OCI-LY7 (cell line): Measurements from ENCODE around the gene LDLRAP1.

Experiments
- EZH2phosphoT487 ChIP-seq: fragments of 200-600 bp; sonication (generic); IDR thresholded peaks from 2 replicates; pipeline ENCODE4 v1.6.1; 2018; ENCODE audit warnings: low read depth, borderline replicate concordance, mild to moderate bottlenecking, mixed run types, antibody characterized with exemption, low read length, moderate library complexity, mixed read lengths
- TF ChIP-seq, protein P1 (sequence below): fragments of 200-600 bp; sonication (generic); conservative IDR thresholded peaks from 2 replicates; pipeline ENCODE4 v1.5.1; 2014; ENCODE audit warnings: mild to moderate bottlenecking, antibody characterized with exemption, low read length, moderate library complexity, mixed read lengths

DNA sequence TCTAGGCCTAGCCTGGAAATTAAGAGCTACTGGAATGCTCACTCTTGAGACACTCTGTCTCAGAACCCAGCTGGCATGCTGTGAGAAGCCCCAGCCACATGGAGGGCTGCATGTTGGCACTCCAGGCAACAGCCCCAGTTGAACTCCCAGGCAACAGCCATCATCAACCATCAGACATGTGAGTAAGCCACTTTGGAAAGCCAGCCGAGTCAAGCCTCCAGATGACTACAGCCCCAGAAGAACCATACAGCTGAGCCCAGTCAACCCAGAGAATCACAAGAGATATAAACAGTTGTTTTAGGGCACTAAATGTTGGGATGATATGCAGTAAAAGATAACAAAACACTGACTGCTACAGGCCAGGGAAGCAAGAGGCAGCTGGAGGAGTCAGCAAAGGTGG, 55.5 kb downstream of the LDLRAP1 start:
- no peak for TF ChIP-seq EZH2phosphoT487
- TF ChIP-seq, protein P1, sequence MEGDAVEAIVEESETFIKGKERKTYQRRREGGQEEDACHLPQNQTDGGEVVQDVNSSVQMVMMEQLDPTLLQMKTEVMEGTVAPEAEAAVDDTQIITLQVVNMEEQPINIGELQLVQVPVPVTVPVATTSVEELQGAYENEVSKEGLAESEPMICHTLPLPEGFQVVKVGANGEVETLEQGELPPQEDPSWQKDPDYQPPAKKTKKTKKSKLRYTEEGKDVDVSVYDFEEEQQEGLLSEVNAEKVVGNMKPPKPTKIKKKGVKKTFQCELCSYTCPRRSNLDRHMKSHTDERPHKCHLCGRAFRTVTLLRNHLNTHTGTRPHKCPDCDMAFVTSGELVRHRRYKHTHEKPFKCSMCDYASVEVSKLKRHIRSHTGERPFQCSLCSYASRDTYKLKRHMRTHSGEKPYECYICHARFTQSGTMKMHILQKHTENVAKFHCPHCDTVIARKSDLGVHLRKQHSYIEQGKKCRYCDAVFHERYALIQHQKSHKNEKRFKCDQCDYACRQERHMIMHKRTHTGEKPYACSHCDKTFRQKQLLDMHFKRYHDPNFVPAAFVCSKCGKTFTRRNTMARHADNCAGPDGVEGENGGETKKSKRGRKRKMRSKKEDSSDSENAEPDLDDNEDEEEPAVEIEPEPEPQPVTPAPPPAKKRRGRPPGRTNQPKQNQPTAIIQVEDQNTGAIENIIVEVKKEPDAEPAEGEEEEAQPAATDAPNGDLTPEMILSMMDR = no peak
